A172 (cell line): ENCODE results near the gene DCDC2B. TPM values are rescaled to one million over a fixed set of nuclear protein-coding genes. Genes with fewer than 3 reads are reported as not detected.

Experiments
- DNase-seq: peaks from one replicate; pipeline ENCODE4 v3.0.0-alpha.2; 2015; ENCODE audit warnings: low spot score
- total RNA-seq: library from RNA; depleted of rRNA; stranded (reverse); fragments of >200 nt; shearing (Covaris generic); gene quantifications from 2 replicates; pipeline ENCODE4 v1.2.3, GENCODE V29; 2014

The DCDC2B gene
- total RNA-seq, 1 experiment from 2014 or later, result not detected

DNA sequence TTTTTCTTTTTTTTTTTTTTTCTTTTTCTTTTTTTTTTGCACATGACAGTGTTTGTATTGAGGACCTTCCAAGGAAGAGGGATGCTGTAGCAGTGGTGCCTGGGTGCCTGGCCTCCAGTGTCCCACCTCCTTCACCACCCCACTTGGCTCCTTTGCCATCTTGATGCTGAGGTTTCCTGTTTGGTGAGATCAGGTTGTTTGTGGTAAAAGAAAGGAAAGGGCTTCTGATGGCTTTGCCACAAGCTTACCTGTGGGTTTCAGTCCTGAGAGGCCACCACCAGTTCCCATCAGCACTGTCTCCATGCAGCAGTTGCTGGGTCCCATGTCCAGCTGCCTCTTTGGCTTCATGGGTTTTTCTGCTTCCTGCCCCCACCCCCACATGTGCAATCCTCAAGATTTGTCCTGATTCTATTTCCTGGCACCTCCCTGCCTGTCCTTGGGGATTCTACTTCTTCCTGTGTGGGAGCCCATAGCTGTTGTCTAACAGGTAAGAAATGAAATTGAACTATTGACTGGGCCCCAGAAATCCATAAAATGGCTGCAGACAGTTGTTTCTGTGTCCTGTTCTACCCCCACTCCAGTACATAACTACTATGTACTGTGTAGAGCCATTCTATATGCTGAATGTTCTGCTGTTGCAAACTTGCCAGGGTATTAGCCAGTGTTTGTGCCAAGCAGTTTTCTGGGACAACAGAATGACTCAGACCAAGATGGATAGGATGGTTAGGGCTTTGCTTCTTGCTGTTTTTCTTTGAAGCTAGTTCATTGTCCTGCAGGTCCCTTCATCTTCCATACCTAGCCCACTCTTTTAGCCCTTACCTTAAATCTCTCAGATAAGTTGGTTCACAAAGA is 12.7 kb upstream of the DCDC2B start:
- no peak for DNase-seq

DNA sequence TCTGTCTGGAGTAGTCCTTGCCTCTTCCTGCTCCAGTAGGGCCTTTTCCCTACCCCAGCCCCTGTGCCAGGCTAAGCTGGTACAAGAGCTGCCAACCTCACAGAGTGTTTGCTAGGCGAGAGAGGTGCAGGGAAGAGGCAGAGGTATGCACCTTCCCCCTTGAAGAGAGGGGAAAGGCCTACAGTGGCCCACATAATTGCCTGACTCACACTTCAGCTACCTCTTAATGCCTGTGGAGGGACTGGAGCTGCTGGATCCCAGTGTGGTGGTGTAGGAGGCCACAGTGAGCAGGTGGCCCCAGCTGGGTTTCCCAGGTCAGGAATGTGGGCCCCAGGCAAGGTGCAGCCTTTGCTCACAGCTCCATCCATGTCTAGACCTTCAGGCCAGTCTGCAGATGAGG is 11.8 kb upstream of the DCDC2B start:
- DNase-seq, result no peak

DNA sequence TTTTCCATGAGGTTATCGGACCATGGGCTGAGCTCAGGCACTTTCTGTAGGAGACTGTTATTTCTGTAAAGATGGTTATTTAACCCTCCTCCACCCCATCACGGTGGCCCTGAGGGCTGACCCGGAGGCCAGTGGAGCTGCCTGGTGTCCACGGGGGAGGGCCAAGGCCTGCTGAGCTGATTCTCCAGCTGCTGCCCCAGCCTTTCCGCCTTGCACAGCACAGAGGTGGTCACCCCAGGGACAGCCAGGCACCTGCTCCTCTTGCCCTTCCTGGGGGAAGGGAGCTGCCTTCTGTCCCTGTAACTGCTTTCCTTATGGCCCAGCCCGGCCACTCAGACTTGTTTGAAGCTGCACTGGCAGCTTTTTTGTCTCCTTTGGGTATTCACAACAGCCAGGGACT is 11.1 kb upstream of the DCDC2B start:
- no peak for DNase-seq

DNA sequence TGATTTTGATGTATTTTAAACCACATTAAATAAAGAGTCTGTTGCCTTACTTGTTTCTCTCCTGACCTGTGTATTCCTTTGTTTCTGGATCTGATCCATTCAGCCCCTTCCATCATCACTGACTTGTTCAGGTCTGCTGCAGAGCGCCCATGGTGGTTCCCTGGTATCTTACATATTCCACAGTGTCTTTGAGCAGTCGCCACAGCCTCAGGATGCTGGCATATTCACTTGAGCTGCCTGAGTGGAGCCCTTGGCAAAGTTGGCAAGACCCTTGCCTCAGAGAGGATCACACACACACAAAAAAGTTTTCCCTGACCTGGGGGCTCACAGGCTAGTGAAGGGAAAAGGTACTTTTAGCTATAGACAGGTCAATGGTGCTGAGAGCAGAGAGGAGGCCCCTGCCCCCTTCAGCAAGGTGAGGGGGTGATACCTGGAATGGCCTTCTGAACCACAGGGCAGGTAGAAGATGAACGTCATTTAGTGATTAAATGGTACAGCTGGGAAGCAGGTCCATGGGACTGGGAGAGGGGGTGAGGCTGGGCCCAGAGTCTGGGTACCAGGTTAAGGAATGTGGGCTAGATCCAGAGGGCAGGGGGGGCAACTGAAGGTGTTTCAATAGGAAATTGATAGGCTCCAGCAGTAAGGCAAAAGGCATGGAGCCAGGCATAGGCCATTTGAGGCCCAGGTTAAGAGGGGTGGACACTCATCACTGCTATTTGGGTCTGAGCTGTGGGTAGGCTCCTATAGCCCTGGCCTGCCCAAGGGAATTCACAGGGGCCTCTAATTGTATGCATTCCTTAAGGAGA is 10.4 kb upstream of the DCDC2B start:
- no peak for DNase-seq

DNA sequence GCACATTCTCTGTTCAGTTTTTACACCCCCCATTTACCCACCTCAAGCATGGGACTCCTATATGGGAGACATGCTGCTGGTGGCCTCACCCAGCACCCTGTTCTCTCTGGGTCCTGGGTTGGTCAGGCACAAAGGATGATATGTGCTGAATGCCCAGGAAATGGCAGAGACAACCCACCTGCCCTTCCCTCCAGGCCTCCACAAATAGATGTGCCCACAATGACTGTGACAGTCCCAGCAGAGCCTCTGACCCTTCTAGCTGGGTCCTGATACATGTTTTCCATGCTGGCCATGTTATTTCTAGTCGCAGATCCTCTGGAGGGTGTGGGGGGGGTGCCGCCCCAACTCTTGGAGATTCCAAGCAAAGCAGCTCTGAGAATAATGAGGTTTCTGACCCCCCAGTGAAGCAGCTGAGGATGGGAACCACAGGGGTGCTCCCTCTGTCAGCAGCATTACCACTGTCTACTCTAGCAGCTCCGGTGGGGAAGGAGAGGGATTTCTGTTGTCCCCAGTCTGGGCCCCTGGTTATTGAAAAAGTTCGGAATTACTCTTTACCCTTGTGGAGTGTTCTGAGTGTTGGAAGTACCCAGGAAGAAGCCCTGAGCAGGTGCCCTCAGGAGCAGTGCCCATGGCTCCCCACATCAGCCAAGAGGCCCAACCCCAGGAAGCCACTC is 9.7 kb upstream of the DCDC2B start:
- DNase-seq, result no peak

DNA sequence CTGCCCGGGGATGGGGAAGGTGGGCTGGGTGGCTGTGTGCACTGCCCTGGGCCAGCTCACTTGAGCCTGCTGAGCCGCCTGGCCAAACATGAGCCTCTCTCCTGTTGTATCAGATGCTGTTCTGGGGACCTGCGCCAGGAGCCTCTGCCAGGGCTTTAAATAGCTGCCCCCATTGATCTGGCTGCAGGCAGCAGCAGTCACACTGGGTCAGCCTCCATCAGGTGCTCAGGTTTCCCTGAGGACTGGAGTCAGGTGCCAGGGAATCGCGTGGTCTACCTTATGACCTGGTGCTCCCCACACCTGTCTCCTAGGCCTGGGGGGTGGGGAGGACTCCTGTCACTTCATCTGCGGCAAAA is 9.2 kb upstream of the DCDC2B start:
- DNase-seq, result no peak

DNA sequence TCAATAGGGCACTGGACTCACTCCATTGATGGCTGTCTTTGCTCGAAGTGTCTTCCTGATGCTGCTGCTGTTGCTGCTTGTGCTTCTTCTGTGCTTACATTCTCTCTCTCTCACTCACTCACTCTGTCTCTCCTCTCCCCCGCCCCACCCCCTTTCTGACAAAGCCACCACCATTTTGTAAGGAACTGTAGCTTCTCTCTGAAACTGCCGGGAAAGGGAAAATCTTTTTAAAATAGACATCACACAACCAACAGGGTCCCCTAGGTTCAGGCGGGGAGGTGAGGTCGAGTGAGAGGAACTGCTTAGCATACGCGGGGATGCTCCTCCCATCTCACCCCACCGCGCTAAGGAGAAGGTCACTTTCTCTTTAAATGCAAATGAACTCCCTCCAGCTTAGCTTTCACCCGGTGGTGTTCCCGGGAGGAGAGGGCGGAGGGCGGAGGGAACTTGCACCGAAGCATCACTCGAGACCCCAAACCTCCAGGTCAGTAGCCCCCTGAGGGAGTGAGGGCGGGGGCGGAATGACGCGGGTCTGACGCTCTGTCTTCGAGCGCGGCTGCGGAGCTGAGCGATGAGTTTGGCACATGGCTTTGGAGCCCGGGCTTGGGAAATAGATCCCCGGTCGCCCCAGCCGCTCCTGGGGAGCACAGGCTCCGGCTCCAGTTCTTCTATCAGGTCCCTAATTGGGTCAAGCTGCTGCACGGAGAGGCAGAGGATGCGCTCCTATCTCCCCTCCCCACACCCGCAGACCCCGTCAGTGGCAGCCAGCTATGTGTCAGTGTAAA is 8.5 kb upstream of the DCDC2B start, which contains the start of gene CCDC28B:
Gene CCDC28B (plus strand): TSS at position 370 of the 785 bp plus-strand sequence. CDS start 1,341 bp downstream, outside the sequence.
- DNase-seq, result no peak

DNA sequence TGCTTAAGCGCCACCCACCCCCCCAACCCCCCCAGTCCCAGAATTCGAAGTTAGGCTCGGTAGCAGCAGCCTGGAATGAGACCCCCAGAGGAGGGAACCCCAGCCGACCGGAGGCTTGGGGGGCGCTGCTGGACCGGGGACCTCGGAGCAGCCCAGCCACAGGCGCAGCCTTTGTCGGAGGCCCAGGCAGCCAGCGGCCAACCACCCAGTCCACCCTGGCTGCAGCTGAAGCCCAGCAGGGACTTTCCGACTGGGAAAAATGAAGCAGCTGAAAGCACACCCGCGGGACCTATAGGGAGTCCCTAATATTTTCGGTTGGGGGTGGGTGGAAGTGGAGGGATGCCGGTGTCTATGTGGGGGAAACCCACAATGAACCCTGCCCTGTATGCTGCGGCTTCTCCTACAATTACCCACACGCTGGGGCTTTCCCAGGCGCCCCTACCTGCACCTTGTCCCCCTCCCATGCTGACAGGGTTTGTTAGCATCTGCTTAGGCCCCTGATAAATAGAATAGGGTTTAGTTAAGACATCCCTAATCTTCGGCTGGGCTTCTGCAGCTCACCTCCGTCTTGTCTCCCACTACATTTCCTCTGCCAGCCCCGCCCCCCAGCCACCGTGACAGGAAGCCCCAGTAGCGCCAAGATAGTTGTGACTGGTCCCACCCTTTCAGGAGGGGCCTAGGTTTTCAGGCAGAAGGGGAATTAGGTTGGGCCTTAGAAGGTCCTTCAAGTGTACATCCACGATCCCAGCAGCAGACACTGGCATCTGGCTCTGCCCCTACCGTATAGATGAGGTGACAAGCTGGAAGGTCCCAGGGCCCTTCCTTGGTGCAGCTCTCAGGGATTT is 7.7 kb upstream of the DCDC2B start:
- DNase-seq, result no peak

DNA sequence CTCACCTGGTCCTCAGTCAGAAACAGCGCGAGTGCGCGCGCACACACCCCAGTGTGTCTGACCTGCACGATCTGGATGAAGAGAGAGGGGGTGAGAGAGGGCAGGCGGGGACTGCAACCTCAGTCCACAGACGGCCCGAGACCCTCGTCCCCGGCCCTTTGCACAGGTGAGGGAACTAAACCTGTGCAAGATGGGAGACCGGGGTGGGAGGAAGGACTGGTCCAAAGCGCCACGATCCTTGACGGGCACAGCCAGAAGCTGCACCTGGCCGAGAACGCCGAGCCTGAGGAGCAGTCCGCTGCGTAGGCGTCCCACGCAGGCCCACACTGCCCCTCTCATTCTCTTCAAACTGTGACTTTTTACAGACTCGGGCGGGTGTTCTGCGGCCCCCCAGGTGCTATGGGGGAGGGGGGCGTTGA is 3.9 kb upstream of the DCDC2B start:
- no peak for DNase-seq

DNA sequence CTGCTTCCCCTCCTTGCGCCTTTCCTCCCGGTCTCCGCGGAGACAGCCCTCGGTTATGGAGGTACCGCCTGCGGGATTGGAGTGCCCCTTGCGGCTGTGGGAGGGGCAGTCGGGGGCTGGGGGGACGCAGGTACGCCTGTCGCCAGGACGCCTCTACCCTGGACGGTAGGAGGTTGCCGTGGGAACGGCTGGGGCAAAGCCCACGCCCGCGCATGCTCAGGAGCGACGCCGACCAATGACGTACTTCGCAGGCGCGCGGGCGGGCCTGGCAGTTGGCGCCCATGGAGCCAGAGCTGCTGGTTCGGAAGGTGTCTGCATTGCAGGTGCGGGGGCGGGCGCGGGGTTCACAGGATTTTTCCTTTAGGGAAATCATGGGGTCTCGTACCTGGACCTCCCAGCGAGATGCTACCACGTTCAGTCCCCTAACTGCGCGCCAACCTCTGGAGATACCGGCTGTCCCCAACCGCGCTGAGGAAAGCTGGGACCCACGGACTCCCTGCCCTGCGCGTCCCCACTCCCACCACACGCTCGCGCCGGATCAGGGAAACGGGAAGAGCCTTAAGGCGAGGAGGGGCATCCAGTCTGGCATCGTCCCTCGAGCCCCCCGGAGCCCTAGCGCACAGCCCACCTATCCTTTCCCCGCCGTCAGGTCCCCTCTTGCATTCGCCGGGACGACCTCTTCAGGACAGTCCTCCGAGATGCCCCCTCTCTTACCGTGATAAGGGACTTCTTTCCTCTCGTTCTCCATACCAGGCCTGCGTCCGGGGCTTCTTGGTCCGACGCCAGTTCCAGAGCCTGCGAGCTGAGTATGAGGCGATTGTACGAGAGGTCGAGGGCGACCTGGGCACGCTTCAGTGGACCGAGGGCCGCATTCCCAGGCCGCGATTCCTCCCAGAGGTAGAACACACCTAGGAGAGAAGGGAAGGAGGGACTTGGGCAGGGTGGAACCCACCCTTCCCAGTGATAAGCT is 3.2 kb upstream of the DCDC2B start, which contains the start of gene IQCC:
Gene IQCC (plus strand): TSS at position 271 of the 970 bp plus-strand sequence. CDS start 11 bp downstream, at position 282.
- no peak for DNase-seq

DNA sequence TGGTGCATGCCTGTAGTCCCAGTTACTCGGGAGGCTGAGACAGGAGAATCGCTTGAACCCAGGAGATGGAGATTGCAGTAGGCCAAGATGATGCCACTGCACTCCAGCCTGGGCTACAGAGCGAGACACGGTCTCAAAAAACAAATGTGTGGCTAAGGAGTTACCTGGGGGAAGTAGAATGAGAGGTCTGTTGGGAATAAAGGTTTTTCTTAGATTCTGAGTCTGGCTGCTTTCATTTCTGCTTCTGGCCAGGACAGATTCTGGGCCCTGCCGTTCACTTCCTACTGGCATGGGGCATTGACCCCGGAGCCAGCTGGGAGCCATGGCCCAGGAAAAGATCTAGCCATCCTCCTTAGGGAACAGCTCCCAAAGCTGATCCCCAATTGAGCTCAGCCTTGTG is 420 bp upstream of the DCDC2B start:
- DNase-seq, result no peak

DNA sequence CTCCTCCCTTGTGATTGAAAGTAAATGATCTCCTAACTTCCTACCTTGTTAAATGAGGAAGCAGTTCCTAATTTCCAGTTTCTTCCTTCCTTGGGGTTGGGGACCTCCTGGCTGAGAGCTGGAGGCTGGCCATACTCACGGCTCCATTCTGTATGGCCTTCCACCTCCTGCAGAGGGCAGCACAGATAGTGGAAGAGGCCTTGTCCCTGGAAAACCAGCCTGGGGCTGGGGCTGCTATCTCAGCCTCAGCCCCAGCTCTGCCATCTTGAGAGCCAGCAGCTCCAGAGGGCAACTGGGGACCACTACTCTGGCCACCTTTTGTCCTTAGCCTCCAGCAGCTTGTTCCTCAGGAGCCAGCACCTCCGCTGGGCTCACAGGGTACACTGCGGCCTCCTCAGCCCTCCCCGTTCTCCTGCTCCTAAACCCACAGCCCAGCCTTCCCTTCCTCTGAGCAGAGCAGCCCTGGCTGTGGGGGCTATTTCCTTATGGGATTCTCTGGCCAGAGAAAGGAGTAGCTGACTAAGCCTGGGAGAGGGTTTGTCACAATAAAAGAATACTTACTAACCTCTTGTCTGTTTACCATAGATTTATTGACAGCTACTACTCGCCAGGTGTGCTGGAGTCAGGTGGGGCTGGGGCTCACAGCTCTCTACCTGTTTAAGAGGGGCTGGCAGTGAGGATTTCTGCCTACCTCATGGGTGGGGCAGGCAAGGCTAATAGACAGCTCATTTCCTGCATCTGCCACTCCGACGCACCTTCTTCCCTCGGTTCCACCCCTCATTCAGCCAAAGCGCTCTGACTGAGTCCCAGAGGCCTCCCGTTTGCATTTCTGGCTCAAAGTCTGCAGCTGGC is 7.0 kb downstream of the DCDC2B start:
- peak; percentile 38 for DNase-seq

DNA sequence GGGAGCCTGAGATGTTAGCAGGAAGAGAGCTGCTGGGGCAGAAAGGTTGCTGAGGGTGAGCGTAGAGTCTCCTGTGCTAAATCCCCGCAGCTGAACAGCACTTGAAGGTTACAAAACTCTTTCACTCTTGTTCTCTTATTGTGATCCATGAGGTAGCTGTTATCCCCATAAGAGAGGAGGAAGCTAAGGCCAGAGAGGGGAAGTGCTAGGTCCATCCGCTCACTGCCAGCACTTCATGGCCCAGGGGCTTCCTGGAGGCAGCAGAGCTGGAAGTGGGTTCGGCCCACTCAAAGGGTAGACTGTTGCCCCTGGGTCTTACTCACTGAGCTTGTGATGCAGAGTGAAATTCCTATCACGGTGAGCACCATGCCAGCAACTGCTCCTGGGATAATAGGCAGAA is 7.7 kb downstream of the DCDC2B start:
- DNase-seq, result no peak

DNA sequence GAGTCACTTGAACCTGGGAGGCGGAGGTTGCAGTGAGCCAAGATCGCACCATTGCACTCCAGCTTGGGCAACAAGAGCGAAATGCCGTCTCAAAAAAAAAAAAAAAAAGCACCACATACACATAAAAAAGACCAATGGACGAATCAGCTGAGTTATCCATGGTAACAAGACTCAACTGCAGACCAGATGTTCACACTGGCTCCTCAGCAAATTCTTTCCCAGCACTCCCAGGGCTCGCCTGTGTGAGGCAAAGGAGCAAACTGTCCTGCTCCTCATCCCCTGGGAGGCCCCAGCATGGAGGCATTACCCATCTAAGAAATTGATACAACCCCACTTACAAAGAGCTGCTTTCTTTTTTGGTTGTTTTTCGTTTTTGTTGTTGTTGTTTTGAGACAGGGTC is 10.1 kb downstream of the DCDC2B start:
- DNase-seq, result no peak

DNA sequence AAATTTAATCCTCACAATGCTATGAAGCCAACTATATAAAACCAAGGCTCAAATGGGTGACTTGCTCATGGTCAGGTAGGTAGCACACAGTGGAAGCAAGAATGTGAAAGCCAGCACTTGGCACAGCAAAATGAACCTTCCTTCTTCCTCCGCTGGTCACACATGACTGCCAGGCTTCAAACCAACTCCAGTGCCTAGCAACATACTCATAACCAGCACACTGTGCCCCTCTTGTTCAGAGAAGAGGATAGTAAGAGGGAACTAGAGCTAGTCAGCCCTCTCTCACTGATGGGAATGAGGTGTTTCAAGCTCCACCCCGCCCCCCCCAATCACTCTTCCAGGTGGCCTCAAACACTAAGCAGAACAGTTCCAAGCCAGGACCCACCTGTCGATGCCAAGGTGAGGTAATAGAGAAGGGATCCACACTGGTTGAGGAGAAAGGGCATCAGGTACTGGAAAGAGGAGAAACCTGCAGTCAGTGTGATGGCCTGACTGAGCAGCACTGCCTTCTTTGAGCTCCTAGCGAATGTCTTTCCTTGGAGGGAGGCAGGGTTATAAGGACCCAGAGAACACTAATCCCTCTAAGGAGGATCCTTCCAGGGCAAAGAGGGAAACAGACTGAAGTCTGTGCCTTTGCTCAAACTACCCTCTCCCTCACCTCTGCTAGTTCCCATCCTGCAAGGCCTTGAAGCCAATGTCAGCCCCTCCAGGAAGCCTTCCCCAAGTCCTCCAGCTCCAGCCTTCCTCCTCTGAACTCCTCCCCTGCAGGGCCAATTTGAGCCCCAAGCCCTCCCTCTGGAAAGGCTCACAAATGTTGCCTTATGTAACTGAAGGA is 12.1 kb downstream of the DCDC2B start:
- no peak for DNase-seq

DNA sequence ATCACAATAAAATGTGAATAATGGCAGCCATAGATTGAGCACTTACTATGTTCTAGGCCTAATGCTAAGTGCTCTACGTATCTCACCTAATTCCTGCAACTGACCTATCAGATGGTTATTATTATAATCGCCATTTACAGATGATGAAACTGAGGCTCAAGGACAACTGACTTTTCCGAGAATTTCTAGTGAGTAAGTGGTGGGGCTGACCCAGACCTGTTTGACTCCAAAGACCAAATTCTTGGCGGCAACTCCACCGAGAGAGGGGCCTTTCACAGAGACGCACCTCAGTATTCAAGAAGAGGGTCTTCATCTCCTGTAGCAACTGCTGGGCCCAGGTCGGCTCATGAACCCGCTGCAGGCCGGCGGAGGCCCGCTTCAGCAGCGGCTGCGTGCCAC is 12.7 kb downstream of the DCDC2B start:
- no peak for DNase-seq

DNA sequence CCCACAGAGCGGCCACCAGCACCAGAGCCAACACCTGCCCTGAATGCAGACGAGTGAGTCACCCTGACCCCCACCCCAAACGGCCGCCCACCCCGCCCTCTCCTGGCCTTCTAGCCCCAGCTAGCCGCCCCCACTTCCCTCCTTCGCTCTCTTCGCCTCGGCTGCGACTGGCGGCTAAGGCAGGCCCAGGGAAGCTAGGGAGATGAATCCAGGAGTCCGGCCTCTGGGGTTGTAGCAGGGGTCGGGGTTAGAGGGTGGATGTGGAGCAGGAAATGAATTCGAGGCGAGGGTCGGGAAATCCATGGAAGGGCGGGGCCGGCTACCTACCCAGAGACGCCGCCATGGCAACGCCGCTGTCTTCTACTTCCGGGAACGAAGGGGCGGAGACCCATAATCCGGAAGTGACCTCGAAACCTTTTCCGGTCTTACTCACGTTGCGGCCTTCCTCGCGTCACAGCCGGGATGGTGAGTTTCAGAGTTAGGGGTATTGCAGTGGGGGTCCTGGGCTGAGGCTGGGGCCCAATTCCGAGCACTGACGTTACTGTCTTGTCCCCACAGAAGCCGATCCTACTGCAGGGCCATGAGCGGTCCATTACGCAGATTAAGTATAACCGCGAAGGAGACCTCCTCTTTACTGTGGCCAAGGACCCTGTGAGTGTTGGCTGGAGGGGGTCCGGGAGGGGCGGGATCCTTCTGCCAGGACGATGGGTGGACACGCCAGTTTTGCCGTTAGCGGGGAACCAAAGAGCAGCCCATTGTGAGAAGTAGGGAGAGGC is 13.3 kb downstream of the DCDC2B start, which contains the start of the genes EIF3I and TMEM234:
Gene EIF3I (plus strand): TSS at position 428 of the 776 bp plus-strand sequence. CDS start 35 bp downstream, at position 463.
Gene TMEM234 (minus strand): TSS at position 374 of the 776 bp plus-strand sequence. CDS start 31 bp downstream, at position 343.
- DNase-seq, result peak; percentile 78
